H1 (cell line): ENCODE data around the gene SELENOO. TPM values are rescaled to one million over a fixed set of nuclear protein-coding genes. Genes with fewer than 3 reads are reported as not detected.
A peak's percentile ranks its signal among the peaks of the same experiment; 100 is the strongest.

ENCODE experiments used
- CTCF ChIA-PET: fragments of 300-600 bp; sonication (Branson Sonifier 250); formaldehyde crosslinking; loops from one replicate; lab custom pipeline; 2021; ENCODE audit not compliant: partially characterized antibody; lab: Charles Lee
- POLR2A ChIA-PET: fragments of 300-600 bp; sonication (Branson Sonifier 250); formaldehyde crosslinking; loops from one replicate; lab custom pipeline; 2021; ENCODE audit warnings: inconsistent platforms; ENCODE audit not compliant: partially characterized antibody; lab: Charles Lee
- DNase-seq, 2 experiments: peaks; one replicate each; pipeline versions ENCODE4 v3.0.0 to v3.0.0-alpha.2; 2010 to 2022; ENCODE audit warnings: low spot score in 2 of 2, low read depth in 1 of 2, mixed read lengths in 1 of 2
- FAIRE-seq: peaks from 2 replicates; lab custom pipeline; 2011; peaks lifted over from hg19 to GRCh38; lab: Jason Lieb, UNC
- H2AFZ ChIP-seq: 2 replicates; pipeline ENCODE4 v1.8.1; 2012; ENCODE audit warnings: low read length, inconsistent platforms
- H2AK5ac ChIP-seq: 2 replicates; pipeline ENCODE4 v1.6.1; 2013; ENCODE audit warnings: low read depth, low read length
- H2BK120ac ChIP-seq: replicated peaks from 2 replicates; pipeline ENCODE3; 2013; ENCODE audit warnings: low read depth, low read length, inconsistent platforms
- H2BK12ac ChIP-seq: 2 replicates; pipeline ENCODE4 v1.6.1; 2013; ENCODE audit warnings: low read depth, low read length
- H2BK15ac ChIP-seq: 2 replicates; pipeline ENCODE4 v1.6.1; 2013; ENCODE audit warnings: low read length
- H2BK20ac ChIP-seq: 2 replicates; pipeline ENCODE4 v1.6.1; 2013; ENCODE audit warnings: low read length
- H2BK5ac ChIP-seq: 2 replicates; pipeline ENCODE4 v1.6.1; 2013; ENCODE audit warnings: low read depth, low read length
- H3K14ac ChIP-seq: 2 replicates; pipeline ENCODE4 v1.6.1; 2013; ENCODE audit warnings: inconsistent platforms; ENCODE audit not compliant: insufficient read length
- H3K18ac ChIP-seq: 2 replicates; pipeline ENCODE4 v1.6.1; 2013; ENCODE audit warnings: low read length; ENCODE audit errors: extremely low read depth
- H3K23ac ChIP-seq: 2 replicates; pipeline ENCODE4 v1.6.1; 2013; ENCODE audit warnings: inconsistent platforms; ENCODE audit not compliant: insufficient read length
- H3K23me2 ChIP-seq: 2 replicates; pipeline ENCODE4 v1.6.1; 2013; ENCODE audit warnings: low read depth, low read length
- H3K27ac ChIP-seq: 2 replicates; pipeline ENCODE4 v1.6.1; 2011; ENCODE audit warnings: low read depth, low read length, inconsistent platforms
- H3K27me3 ChIP-seq, 4 experiments: replicated peaks in 1 of 4; 1 replicate in 1 of 4; 2 replicates in 3 of 4; pipeline versions ENCODE4 v1.6.1 to v1.8.1; 2011 to 2013; ENCODE audit warnings: low read length in 3 of 4, mild to moderate bottlenecking in 3 of 4, inconsistent platforms in 2 of 4, mixed read lengths in 2 of 4, moderate library complexity in 1 of 4; ENCODE audit not compliant: control insufficient read depth in 3 of 4, insufficient read depth in 3 of 4; ENCODE audit errors: extremely low read depth in 1 of 4
- H3K36me3 ChIP-seq, 4 experiments: 2 replicates each; pipeline versions ENCODE4 v1.6.1 to v1.8.1; 2011 to 2013; ENCODE audit warnings: mild to moderate bottlenecking in 4 of 4, low read length in 3 of 4, moderate library complexity in 2 of 4, control low read depth in 1 of 4, inconsistent platforms in 1 of 4; ENCODE audit not compliant: insufficient read depth in 4 of 4, control insufficient read depth in 2 of 4
- H3K4ac ChIP-seq: replicated peaks from 2 replicates; pipeline ENCODE3; 2013; ENCODE audit warnings: low read length, low read depth, mixed read lengths, inconsistent platforms; ENCODE audit not compliant: insufficient read length
- H3K4me1 ChIP-seq, 4 experiments: replicated peaks in 1 of 4; 1 replicate in 1 of 4; 2 replicates in 3 of 4; pipeline versions ENCODE4 v1.6.1 to v1.8.1; 2011 to 2013; ENCODE audit warnings: low read length in 3 of 4, inconsistent platforms in 2 of 4, mixed read lengths in 1 of 4; ENCODE audit not compliant: insufficient read depth in 4 of 4, control insufficient read depth in 3 of 4
- H3K4me2 ChIP-seq, 2 experiments: 2 replicates each; pipeline versions ENCODE4 v1.6.1 to v1.8.1; 2011 to 2013; ENCODE audit warnings: low read depth in 2 of 2, low read length in 2 of 2, control low read depth in 1 of 2, inconsistent platforms in 1 of 2, mild to moderate bottlenecking in 1 of 2; ENCODE audit not compliant: insufficient read depth in 1 of 2
- H3K4me3 ChIP-seq, 4 experiments: fragments of 200-600, 300-600 bp in 1 of 4; sonication (generic), shearing (Covaris generic), sonication (Bioruptor Twin) in 1 of 4; 2 replicates each; pipeline versions ENCODE4 v1.5.1 to v1.8.1; 2011 to 2016; ENCODE audit warnings: low read length in 4 of 4, low read depth in 3 of 4, control low read depth in 2 of 4, inconsistent platforms in 2 of 4, mild to moderate bottlenecking in 2 of 4, mixed read lengths in 1 of 4, moderate library complexity in 1 of 4; ENCODE audit not compliant: insufficient read depth in 2 of 4; ENCODE audit errors: extremely low read depth in 1 of 4
- H3K56ac ChIP-seq: replicated peaks from 2 replicates; pipeline ENCODE3; 2013; ENCODE audit warnings: low read depth, mild to moderate bottlenecking, mixed read lengths, low read length, inconsistent platforms; ENCODE audit not compliant: insufficient read length
- H3K79me1 ChIP-seq: 2 replicates; pipeline ENCODE4 v1.6.1; 2013; ENCODE audit warnings: low read depth, low read length, control low read depth
- H3K79me2 ChIP-seq, 2 experiments: 2 replicates each; pipeline versions ENCODE4 v1.6.1 to v1.8.1; 2012 to 2013; ENCODE audit warnings: low read length in 2 of 2, mild to moderate bottlenecking in 2 of 2, inconsistent platforms in 1 of 2; ENCODE audit not compliant: insufficient read depth in 2 of 2, control insufficient read depth in 1 of 2
- H3K9ac ChIP-seq, 4 experiments: replicated peaks in 1 of 4; 1 replicate in 1 of 4; 2 replicates in 3 of 4; pipeline versions ENCODE4 v1.6.1 to v1.8.1; 2011 to 2013; ENCODE audit warnings: low read depth in 3 of 4, low read length in 3 of 4, control low read depth in 2 of 4, mild to moderate bottlenecking in 2 of 4, moderate library complexity in 2 of 4, inconsistent platforms in 1 of 4; ENCODE audit errors: extremely low read depth in 1 of 4
- H3K9me3 ChIP-seq, 2 experiments: 2 replicates each; pipeline versions ENCODE4 v1.6.1 to v1.8.1; 2012 to 2013; ENCODE audit warnings: mild to moderate bottlenecking in 2 of 2, moderate library complexity in 2 of 2, control low read depth in 1 of 2, inconsistent platforms in 1 of 2, low read depth in 1 of 2, low read length in 1 of 2, mixed read lengths in 1 of 2; ENCODE audit not compliant: insufficient read depth in 2 of 2
- H4K20me1 ChIP-seq, 2 experiments: replicated peaks in 1 of 2; 2 replicates each; pipeline versions ENCODE3 to v1.8.1; 2011 to 2013; ENCODE audit warnings: inconsistent platforms in 2 of 2, low read length in 2 of 2, mild to moderate bottlenecking in 1 of 2; ENCODE audit not compliant: insufficient read depth in 2 of 2, control insufficient read depth in 1 of 2
- H4K5ac ChIP-seq: 2 replicates; pipeline ENCODE4 v1.6.1; 2013; ENCODE audit warnings: low read length, low read depth, mixed read lengths, inconsistent platforms; ENCODE audit not compliant: insufficient read length
- H4K8ac ChIP-seq: 2 replicates; pipeline ENCODE4 v1.8.0; 2013; ENCODE audit warnings: mild to moderate bottlenecking, moderate library complexity, low read length, inconsistent platforms; ENCODE audit not compliant: insufficient read depth; ENCODE audit errors: extremely low read depth
- H4K91ac ChIP-seq: replicated peaks from 2 replicates; pipeline ENCODE3; 2013; ENCODE audit warnings: low read length, mixed read lengths, inconsistent platforms; ENCODE audit not compliant: insufficient read length
- EZH2 ChIP-seq: fragments of 200-600 bp; sonication (generic); IDR thresholded peaks from 2 replicates; pipeline ENCODE4 v1.7.1; 2012; ENCODE audit warnings: low read depth, mild to moderate bottlenecking, moderate library complexity, low read length, inconsistent platforms; ENCODE audit not compliant: severe bottlenecking
- SP4 ChIP-seq: IDR thresholded peaks from 2 replicates; pipeline ENCODE4 v1.6.1; 2012; ENCODE audit warnings: low read length, inconsistent platforms
- WGBS, 2 experiments: shearing (Covaris generic) in 1 of 2; methylation state at CpG; one replicate each; pipeline versions ENCODE4 v1.1.6 to v1.1.7; 2013 to 2015; ENCODE audit warnings: low lambda C conversion rate in 2 of 2, mixed read lengths in 2 of 2, inconsistent platforms in 1 of 2, low coverage in 1 of 2, missing lambda C conversion rate in 1 of 2; ENCODE audit not compliant: insufficient replicate concordance in 2 of 2, insufficient coverage in 1 of 2, insufficient read length in 1 of 2; ENCODE audit errors: extremely low coverage in 1 of 2, missing lambda C conversion rate in 1 of 2; 5-methylcytosine and 5-hydroxymethylcytosine counted together
- polyA plus RNA-seq, 7 experiments: library from polyadenylated mRNA; depleted of rRNA in 3 of 7; stranded (reverse) in 5 of 7; unstranded in 2 of 7; fragments of >200 nt in 5 of 7; fragments of 200-250 nt in 2 of 7; gene quantifications; 1 replicate in 5 of 7; 2 replicates in 1 of 7; 4 replicates in 1 of 7; pipeline versions ENCODE4 v1.2.1 to v1.2.3, GENCODE V29; 2011 to 2013; ENCODE audit warnings: missing spikeins in 2 of 7, mixed read lengths in 2 of 7
- total RNA-seq: library from RNA; stranded (reverse); fragmentation: NEBNext Ultra II Directional; extraction: Animal tissue kit (Norgen Biotek cat#: 25700); gene quantifications from 2 replicates; pipeline ENCODE4 v1.2.1, GENCODE V29; 2021

SELENOO gene
- total and polyA plus RNA-seq, 2 of the 8 experiments (the other 6 are each of a cell fraction or from before 2014, with no cell fraction given), result 18.6 to 25.1 TPM

DNA sequence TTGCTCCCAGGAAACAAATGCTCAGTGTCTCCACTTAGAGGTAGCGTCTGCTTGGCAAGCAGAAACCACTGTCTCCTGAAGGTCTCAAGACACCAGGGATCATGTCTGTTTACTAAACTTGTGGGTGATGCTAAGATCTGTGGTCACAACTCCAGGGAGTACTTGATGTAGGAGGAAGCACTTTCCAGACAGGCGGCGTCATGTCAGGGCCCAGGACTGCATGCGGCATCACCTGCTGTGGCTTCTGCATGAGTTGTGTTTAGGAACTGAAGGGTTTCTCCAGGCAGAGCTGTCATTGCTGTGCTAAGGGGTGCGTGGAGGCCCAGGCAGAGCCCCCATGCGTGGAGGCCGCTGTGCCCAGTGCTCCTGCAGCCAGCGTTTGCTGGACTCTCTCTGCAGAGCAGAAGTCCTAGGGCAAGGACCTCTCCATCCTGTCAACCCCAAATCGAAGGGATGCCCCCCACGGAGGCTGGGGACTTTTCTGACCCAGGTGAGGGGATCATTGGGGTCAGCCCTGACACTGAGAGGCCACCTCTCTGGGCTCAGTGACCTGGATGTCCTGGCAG lies 38.3 kb upstream of the SELENOO start:
- 0 out of 2 replicates have a peak overlapping the region, but pooled peaks have one; percentile 29 for H2BK15ac ChIP-seq
- no peak overlapping the region for H3K23ac ChIP-seq
- H3K23me2 ChIP-seq, result no peaks in the 10 kb centered on the region
- ChIA-PET CTCF (no interaction called here), POLR2A (no interaction called here)
- DNase-seq, result no peak
- H3K14ac ChIP-seq, result no peak overlapping the region
- no peak overlapping the region for H3K9ac ChIP-seq
- no peak overlapping the region for H3K56ac ChIP-seq
- no peaks in the 10 kb centered on the region; a peak in 2 of 7 replicates for H3K27me3 ChIP-seq
- WGBS, 2 experiments, result 84% methylated on average over 9 of the region's 10 CpGs; no CpG with 5 or more reads in 1 of the 2 experiments
- H3K4ac ChIP-seq, result peak overlapping the region; percentile 21
- H2AK5ac ChIP-seq, result no peak overlapping the region
- peaks cover 0 to 8% (median 0%) of the 10 kb centered on the region in 4 experiments; a peak in 1 of 7 replicates for H3K4me1 ChIP-seq
- H4K20me1 ChIP-seq, result no peaks in the 10 kb centered on the region
- H4K91ac ChIP-seq, result no peak overlapping the region
- H3K79me2 ChIP-seq, result no peaks in the 10 kb centered on the region
- no peak overlapping the region for H2AFZ ChIP-seq
- H3K4me3 ChIP-seq, result no peak overlapping the region
- H2BK12ac ChIP-seq, result no peak overlapping the region
- H3K9me3 ChIP-seq, result peaks cover 0 to 7% of the 10 kb centered on the region in 2 experiments; a peak in 1 of 4 replicates
- peak overlapping the region; percentile 46 for H4K8ac ChIP-seq
- H3K27ac ChIP-seq, result no peak overlapping the region
- no peak for FAIRE-seq
- no peaks in the 10 kb centered on the region for H3K79me1 ChIP-seq
- H4K5ac ChIP-seq, result no peak overlapping the region
- H3K4me2 ChIP-seq, result no peak overlapping the region
- H3K18ac ChIP-seq, result no peak overlapping the region; the same call in 1 of the 2 replicates
- no peak overlapping the region for H2BK5ac ChIP-seq
- no peak overlapping the region for H2BK20ac ChIP-seq
- H2BK120ac ChIP-seq, result no peak overlapping the region
- H3K36me3 ChIP-seq, result no peaks in the 10 kb centered on the region
- no peak for TF ChIP-seq SP4
- TF ChIP-seq EZH2, result no peak
